GM21576 (cell line): Measurements from ENCODE around the gene GPR61.

Experiments used
- ATAC-seq: cut with Tn5 transposase; IDR thresholded peaks from one replicate; pipeline ENCODE4 v1.9.1; 2021; ENCODE audit warnings: mild to moderate bottlenecking, moderate library complexity; ENCODE audit not compliant: unreplicated experiment

GPR61 gene

DNA sequence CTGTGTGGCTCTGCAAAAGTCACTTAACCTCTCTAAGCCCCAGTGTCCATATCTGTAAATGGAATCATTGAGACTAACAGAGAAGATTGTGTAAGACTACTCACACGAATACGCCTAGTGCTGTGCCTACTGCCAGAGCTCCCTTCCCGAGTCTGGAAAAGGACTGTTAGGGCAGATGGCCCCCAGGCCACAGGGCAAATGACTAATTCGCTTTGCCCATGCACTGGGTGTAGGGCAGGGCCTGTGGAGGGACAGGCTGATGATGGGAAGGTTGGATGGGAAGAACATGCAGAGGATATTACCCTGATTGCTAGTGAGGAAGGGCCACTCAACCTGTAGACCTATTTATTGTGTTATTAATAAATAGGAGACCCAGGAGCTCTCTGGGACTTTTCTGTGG, 4.2 kb upstream of the GPR61 start:
- no peak for ATAC-seq

DNA sequence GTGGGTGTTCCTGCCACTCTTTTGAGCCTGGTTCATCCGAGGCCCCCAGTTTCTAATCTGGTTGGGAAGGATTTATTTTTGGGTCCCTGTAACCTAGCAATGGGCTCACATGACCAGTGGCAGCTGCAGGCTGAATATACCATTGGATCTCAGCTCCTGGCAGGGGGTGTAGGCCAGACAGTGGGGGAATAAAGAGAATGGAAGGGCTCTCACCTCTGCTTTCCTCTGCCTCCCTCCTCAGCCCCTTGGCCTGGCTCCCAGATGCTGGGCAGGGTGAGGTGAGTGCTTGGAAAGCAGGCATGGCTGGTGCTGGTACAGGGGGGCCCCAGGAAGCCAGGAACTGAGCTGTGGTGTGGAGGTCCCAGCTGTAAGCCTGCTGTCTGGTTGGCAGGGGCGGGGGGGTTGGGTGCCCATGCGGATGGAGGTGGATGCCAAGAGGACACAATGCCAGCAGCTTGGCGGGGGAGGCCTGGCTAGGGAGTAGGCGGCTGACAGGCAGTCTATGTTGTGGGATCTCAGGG, 3.6 kb upstream of the GPR61 start:
- ATAC-seq = no peak

DNA sequence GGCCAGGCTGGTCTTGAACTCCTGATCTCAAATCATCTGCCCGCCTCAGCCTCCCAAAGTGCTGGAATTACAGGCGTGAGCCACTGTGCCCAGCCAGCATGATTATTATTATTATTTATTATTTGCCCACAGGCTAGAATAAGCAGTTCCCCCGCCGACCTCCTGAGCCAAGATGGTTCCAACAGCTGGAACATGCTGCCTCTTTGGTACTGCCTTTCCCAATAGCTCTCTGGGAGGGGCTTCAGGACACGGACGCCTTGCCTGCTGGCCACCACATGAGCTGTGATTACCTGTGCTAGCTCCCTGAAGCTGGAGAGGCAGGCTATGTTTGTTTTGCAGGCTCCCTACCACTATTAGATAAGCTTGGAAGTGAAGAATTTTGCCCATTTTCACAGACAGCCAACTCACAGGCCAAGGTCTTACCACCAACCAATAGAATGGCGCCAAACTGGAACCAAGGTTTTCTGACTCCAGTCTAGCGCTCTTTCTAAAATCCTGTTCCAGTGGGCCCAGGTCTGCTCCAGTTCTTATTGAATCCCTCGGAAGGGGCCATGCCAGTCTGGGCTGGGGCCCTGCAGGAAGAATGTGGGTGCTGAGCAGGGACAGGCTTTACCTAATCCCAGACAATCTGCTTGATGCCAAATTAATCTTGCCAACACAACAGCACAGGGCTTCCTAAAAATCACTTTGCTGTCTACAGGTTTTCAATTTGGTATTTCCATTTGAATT, 2.1 kb upstream of the GPR61 start:
- ATAC-seq = no peak

DNA sequence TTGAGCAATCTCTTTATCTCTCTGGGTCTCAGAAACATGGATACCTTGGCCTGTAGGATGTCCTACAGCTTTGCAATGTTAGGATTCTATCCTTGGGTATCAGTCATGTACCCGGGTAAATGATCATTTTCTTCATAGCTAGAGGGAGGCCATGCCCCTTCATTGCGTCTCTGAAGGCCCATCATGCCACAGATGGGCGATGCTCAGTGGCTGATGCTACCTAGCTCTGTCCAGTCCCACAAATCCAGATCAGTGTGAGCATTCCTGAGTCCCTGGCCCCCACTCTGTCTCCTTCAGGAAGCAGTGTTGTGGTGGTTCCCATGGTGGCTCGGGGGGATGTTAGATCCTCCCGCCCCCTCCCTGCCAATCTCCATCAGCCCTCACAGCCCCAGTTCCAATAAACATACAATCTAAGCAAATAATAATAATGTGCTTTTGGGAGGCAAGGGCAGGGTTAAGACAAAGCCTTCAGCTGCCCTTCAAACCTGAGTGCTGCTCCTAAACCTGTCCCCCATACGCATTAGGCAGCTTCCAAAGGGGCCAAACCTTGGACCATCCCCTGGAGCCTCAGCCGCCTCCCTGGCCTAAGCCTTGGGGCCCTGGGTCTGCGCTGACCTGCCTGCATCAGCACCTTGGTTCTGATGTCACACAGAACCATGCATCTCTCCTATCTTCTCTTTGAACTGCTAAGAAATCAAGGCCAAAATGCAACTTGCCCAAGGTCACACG, 681 bp upstream of the GPR61 start:
- ATAC-seq = no peak

DNA sequence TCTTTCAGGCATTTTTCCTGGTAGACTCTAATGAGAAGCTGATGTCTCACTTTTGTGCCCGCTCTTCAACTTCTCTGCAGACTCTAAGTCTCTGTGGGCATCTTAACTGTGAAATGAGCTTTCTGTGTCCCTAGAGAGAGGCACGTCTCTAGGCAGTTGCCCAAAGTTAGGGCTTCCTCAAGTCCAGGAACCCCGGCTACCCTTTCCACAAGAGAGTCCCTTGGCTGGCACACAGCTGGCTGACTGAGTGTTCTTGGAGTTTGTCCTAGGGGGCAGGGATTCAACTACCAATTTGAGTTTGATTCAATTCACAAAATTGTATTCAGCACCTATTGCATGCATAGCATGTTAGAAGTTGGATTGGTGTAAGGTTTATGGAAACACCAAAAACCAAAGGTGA, 1.4 kb downstream of the GPR61 start:
- ATAC-seq = no peak

DNA sequence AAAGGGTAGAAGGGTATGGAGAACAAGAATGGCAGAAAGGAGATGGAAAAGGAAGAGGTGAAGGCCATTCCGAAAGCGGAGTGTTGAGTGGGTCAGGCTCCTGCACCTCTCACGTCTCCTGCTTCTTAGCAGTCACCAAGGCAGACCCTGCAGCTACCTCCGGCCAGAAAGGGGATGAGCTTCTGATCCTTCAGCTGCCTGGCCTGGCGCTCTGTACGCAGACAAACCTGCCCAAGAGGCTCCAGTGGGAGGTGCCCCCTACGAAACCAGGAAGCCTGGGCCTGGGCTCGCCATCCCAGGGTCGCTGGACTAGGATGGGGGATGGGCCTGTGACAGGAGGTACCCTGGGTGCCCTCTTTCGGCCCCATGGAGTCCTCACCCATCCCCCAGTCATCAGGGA, 3.0 kb downstream of the GPR61 start:
- ATAC-seq = no peak

DNA sequence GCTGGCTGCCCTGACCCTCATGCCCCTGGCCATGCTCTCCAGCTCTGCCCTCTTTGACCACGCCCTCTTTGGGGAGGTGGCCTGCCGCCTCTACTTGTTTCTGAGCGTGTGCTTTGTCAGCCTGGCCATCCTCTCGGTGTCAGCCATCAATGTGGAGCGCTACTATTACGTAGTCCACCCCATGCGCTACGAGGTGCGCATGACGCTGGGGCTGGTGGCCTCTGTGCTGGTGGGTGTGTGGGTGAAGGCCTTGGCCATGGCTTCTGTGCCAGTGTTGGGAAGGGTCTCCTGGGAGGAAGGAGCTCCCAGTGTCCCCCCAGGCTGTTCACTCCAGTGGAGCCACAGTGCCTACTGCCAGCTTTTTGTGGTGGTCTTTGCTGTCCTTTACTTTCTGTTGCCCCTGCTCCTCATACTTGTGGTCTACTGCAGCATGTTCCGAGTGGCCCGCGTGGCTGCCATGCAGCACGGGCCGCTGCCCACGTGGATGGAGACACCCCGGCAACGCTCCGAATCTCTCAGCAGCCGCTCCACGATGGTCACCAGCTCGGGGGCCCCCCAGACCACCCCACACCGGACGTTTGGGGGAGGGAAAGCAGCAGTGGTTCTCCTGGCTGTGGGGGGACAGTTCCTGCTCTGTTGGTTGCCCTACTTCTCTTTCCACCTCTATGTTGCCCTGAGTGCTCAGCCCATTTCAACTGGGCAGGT, 3.8 kb downstream of the GPR61 start:
- no peak for ATAC-seq

DNA sequence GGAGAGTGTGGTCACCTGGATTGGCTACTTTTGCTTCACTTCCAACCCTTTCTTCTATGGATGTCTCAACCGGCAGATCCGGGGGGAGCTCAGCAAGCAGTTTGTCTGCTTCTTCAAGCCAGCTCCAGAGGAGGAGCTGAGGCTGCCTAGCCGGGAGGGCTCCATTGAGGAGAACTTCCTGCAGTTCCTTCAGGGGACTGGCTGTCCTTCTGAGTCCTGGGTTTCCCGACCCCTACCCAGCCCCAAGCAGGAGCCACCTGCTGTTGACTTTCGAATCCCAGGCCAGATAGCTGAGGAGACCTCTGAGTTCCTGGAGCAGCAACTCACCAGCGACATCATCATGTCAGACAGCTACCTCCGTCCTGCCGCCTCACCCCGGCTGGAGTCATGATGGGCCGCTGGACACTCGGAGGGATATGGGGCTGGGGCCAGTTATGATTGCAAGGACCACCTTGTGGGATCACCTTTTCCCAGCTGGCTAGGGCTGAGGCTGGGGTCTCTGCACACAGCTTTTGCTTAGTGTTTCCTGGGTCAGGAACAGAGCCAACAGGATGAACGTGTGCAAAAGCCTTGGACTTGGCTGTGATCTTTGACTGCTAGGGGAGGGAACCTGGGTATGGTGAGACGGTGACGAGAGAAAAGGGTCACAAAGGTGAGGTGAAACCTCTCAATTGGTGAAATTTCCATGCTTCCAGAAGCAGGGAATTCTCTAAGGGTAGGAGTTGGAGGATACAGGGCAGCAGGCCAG, 4.5 kb downstream of the GPR61 start:
- ATAC-seq = no peak

DNA sequence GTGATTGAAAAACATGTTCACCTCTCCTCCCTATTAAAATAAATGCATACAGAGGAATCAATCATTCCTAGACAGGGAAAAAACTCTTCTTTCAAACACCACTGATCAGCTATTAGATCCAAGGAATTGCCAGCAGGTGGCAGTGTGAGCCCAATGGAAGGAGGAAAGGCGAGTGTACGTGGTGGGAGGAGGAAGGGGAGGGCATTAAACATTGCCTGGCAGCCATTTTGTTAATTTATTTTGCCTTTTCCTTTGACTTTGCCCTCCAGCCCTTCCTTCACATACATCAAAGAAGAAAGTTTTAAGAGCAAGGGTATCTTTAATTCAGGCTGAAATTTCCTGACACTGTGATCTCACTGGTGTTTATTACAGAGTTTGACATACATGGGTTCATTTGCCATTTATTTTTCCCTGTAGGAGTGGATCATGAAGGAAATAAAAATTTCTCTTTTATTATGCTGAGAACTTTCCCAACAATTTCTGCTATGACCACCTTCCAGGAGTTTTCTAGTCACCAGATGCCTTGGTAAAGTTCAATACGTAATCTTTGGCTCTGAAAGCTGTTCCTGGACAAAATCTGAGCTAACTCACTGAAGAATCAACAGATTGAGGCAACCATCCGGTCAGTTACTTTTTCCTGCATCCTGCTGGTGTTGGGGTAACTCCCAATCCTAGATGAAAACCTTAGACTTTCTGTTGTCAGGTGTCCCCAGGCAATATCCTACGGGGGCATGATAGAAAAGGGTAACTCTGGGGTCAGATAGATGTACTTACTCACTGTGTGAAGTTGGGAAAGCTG, 6.8 kb downstream of the GPR61 start:
- peak; percentile 42 for ATAC-seq

DNA sequence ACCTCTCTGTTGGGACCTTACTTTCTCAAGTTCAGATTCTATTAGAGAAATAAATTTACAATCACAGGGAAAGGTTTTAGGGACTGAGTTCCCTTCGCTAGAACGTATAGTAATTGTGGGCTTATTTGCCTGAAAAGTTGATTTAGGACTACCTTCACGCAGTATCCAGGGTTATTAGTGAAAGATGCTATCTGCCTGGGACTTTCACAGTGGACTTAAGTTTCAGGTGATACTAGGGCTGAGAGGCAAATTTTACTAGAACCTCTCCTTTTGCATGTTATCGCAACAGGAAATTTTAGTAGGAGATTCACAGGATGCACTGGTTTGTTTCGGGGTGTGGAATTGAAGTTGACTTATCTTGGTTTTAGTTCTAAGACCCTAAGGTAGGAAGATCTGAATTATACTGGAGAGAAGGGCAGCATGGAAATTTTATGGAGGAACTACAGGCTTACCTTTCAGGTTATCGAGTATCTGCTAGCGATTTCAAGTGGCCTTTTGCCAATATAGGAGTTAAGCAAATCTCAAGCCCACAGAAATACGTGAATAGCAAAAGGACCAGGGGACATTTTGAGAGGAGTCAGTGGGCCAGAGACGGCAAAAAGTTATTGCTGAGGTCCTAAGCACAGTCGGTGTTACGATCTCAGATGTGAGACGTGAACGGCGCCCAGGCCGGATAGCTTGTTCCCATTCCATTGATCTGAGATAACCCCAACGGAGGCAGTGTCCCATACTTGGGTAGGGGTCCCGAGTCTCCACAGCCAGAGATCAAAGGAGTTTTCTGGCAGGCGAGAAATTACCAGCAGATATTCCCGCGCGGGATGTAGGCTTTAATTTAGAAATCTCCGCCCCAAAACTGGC, 8.0 kb downstream of the GPR61 start:
- peak; percentile 10 for ATAC-seq

DNA sequence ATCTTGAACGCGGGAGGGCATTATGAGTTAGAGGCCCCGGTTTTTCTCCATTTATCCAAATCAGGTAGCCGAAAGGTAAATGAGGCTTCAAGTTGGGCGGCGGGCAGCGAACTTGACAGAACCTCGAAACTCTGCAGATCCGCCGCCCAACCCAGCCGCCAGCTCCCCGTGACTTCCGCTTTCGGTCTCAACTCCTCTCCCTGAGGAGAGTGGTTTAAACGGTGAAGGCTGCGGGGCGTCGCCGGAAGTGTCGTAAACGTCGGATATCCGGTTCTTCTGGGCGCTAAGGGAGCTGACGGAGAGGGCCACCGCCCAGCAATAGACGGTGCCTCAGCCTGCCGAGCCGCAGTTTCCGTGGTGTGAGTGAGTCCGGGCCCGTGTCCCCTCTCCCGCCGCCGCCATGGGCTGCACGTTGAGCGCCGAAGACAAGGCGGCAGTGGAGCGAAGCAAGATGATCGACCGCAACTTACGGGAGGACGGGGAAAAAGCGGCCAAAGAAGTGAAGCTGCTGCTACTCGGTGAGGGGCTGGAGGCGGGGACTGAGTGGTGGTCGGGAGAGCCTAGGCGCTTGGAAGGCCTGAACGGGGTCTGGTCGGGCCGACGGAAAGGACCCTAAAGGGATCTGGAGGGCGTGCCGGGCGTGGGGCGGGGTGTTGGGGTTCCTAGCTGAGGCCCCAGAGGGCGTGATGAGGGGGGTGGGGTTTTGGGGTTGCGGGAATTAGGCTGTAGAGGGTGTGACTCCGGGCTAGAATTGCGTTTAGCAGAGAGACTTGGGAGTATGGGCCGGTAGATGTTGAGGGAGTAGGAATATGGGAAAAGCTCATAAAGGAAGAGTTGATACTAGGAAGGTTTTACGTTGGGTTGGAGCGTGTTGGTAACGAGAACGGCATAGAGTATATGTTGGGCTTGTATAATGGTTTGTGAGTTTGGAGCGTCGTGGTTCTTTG, 8.9 kb downstream of the GPR61 start, which contains the start of gene GNAI3:
Gene GNAI3 (plus strand): TSS at position 295 of the 947 bp plus-strand sequence. CDS start 106 bp downstream, at position 401.
- ATAC-seq = peak; percentile 89

DNA sequence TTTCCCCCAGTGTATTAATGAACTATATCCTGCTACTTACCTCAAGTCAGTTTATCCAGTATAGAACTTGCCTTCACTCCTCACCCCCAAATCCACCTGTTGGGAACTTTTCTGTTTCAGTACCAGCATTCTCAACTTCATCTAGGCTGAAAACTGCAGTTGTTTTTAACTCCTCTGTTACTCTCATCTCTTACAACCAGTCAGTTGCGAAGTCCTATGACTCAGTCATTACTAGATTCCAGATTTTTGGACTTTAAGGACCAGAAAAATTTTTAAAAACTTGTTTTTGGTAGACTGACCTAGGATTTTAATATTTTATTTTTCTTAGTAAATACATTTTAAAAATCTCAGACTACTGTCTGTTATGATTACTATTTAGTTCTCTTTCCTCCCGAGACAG, 16.9 kb downstream of the GPR61 start:
- ATAC-seq = no peak

DNA sequence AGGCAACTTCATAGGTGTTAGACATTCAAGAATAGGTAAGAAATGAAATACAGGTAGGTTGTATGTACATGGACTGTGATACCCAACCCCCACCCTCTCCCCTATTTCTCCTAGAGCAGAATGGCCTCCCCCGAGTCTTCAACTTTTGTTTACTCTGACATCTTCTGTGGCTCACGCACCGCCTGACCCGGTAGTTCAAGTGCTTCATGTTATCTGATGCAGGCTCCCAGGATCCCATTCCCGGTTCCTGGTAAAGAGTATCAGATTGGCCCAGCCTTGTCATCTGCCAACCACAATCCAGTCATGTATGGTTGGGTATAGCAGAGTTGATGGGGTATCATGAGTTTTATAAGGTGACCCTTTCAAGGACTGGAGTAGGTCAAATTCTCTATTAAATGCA, 17.8 kb downstream of the GPR61 start:
- no peak for ATAC-seq

DNA sequence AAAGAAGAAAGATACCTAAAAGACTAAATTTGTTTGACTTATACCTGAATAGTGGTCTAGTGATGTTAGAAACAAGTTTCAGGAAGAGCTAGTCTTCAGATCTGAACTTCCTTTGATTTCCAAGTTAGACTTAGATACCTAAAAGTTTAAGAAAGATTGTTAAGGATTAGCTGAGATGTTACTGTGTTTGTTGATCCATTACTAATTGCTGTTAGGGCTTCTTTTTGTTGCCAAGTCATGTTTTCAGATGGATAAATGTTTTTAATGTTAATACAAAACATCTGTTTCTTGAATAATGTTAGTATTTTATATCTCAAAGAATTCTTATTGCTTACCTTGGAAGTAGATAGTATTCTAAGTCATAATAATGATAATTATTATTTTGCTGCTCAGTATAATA, 20.3 kb downstream of the GPR61 start:
- ATAC-seq = no peak

DNA sequence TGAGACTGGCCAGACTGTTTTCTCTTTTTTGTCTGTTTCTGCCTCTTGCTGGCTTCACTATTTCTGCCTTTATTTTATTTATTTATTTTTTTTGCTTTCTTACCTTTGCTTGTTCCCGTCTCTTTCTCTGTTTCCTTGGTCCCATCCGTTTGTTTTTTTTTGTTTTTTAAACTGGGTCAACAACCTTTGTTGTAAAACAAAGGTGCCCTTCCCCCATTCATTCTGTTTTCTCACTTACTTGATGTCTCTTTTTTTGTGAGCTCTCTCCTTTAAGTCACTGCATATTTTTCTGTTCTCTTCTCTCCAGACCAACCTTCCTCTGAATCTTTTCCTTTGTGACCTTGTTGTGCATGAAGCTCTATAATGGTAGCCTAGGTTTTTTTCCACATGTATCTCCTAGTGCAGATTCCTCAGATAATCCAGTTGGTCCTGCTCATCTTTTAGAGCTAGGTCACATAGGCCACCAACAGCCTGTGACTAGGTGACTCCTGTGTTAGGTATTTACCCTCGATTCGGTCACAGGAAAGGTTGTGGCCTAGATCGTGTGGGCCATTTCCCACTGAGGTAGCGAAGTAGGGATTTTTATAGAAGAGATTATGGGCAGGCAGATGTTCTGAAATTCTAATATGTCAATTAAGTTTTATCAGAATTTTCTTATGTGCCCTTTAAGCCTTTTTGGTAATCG, 24.7 kb downstream of the GPR61 start:
- ATAC-seq = no peak

DNA sequence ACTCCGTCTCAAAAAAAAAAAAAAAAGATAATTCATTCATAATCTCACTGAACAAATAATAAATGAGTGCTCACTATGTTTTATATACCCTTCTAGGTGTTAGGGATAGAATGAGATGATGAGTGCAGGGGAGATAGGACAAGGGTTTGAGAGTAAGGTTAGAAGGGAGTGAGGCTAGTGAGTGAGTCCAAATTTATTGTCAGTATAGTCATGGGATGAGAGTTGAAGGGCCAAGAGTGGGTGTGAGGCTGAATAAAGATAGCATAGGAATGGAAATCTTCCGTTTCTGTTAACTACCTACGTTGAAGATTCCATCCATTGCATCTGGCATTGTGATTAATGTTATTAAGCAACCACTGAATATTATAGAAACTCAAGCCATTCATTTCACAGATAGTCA, 25.6 kb downstream of the GPR61 start:
- ATAC-seq = no peak

DNA sequence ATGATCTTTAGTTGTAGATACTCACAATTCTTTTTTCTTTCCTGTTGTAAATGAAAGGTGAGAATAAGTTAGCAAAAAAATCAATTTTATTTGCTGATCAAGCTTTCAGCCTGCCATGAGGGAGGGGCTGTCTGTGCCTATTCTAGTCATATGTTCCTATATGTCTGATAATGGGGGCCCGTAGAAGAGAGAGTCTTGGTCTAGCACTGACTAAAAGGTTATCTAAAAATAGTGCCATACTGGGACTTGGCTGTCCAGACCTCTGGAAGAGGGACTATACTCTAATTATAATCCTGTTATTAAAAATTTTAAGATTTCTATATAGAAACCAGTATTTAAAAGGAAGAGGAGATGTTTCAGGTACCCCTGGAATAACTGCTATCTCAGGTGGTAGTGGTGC, 27.3 kb downstream of the GPR61 start:
- ATAC-seq = no peak
